Thoracic aorta (tissue), 2 donors: ENCODE measurements around the gene ADAMTS16. TPM values are rescaled to one million over a fixed set of nuclear protein-coding genes. Genes with fewer than 3 reads are reported as not detected.

Experiments used
- ATAC-seq: fragments of 150-250 bp; one replicate; pipeline ENCODE4 v1.8.0; 2017; ENCODE audit warnings: low read depth; ENCODE audit not compliant: insufficient number of reproducible peaks, low FRiP score
- DNase-seq: peaks from one replicate; pipeline ENCODE4 v3.0.0-alpha.2; 2020; ENCODE audit warnings: low spot score
- H3K27ac ChIP-seq, 2 donors: fragments of 200-600 bp; sonication (generic); 1 replicate in 1 of 2; 2 replicates in 1 of 2; pipeline ENCODE4 v1.5.1; 2016; ENCODE audit warnings: mild to moderate bottlenecking in 2 of 2, moderate library complexity in 2 of 2
- H3K27me3 ChIP-seq: fragments of 200-600 bp; sonication (generic); replicated peaks from 2 replicates; pipeline ENCODE4 v1.6.0; 2016; ENCODE audit warnings: mild to moderate bottlenecking; ENCODE audit not compliant: insufficient read depth
- H3K36me3 ChIP-seq: fragments of 200-600 bp; sonication (generic); one replicate; pipeline ENCODE4 v1.5.1; 2016
- H3K4me1 ChIP-seq, 2 donors: fragments of 200-600 bp; sonication (generic); 1 replicate in 1 of 2; 2 replicates in 1 of 2; pipeline versions ENCODE4 v1.5.1 to v1.6.0; 2016; ENCODE audit warnings: low read depth in 2 of 2, mild to moderate bottlenecking in 1 of 2; ENCODE audit not compliant: control insufficient read depth in 1 of 2
- H3K4me3 ChIP-seq: fragments of 200-600 bp; sonication (generic); 2 replicates; pipeline ENCODE4 v1.5.1; 2016; ENCODE audit warnings: mild to moderate bottlenecking
- H3K9me3 ChIP-seq: fragments of 200-600 bp; sonication (generic); 2 replicates; pipeline ENCODE4 v1.5.1; 2016
- CTCF ChIP-seq: fragments of 200-600 bp; sonication (generic); IDR thresholded peaks from one replicate; pipeline ENCODE4 v1.5.1; 2019; ENCODE audit warnings: antibody characterized with exemption
- total RNA-seq, 2 donors: library from RNA; depleted of rRNA; stranded (reverse); fragments of >200 nt; gene quantifications; one replicate each; pipeline versions ENCODE4 v1.1.0 to v1.2.3, GENCODE V29; 2016

The ADAMTS16 gene
- total RNA-seq, 2 donors from 2014 or later: not detected

- no peaks in the 10 kb centered on the region for H3K9me3 ChIP-seq
- DNase-seq (no peak), ATAC-seq (no peak)
- TF ChIP-seq CTCF: no peak
- H3K27me3 ChIP-seq: no peaks in the 10 kb centered on the region
- no peak overlapping the region for H3K4me3 ChIP-seq
- H3K27ac ChIP-seq: no peak overlapping the region
- no peaks in the 10 kb centered on the region for H3K4me1 ChIP-seq
- no peaks in the 10 kb centered on the region for H3K36me3 ChIP-seq
These were observed 38.0 kb downstream of the ADAMTS16 start for GRCh38 chr5:5178136-5178535.

- ATAC-seq: no peak
- DNase-seq: no peak
- no peak overlapping the region for H3K27ac ChIP-seq
- no peaks in the 10 kb centered on the region for H3K4me1 ChIP-seq
- no peaks in the 10 kb centered on the region for H3K9me3 ChIP-seq
- no peaks in the 10 kb centered on the region for H3K36me3 ChIP-seq
- H3K27me3 ChIP-seq: no peaks in the 10 kb centered on the region
- no peak overlapping the region for H3K4me3 ChIP-seq
- no peak for TF ChIP-seq CTCF
These were observed 38.5 kb downstream of the ADAMTS16 start for GRCh38 chr5:5178580-5178979.

- ATAC-seq (no peak), DNase-seq (no peak)
- Histone ChIP-seq H3K4me3 (no peak overlapping the region), H3K27ac (no peak overlapping the region), H3K4me1 (no peaks in the 10 kb centered on the region), H3K9me3 (no peaks in the 10 kb centered on the region), H3K36me3 (no peaks in the 10 kb centered on the region), H3K27me3 (no peaks in the 10 kb centered on the region)
- no peak for TF ChIP-seq CTCF
These were observed 38.9 kb downstream of the ADAMTS16 start for GRCh38 chr5:5179079-5179478.

GRCh38 chr5:5179597-5179996 is 39.5 kb downstream of the ADAMTS16 start:
- H3K9me3 ChIP-seq: no peaks in the 10 kb centered on the region
- no peak for TF ChIP-seq CTCF
- DNase-seq (no peak), ATAC-seq (no peak)
- H3K27ac ChIP-seq: no peak overlapping the region
- no peak overlapping the region for H3K4me3 ChIP-seq
- no peaks in the 10 kb centered on the region for H3K4me1 ChIP-seq
- no peaks in the 10 kb centered on the region for H3K36me3 ChIP-seq
- no peaks in the 10 kb centered on the region for H3K27me3 ChIP-seq

- ATAC-seq (no peak), DNase-seq (no peak)
- Histone ChIP-seq H3K4me3 (no peak overlapping the region), H3K27me3 (no peaks in the 10 kb centered on the region), H3K27ac (no peak overlapping the region), H3K36me3 (no peaks in the 10 kb centered on the region), H3K4me1 (no peaks in the 10 kb centered on the region), H3K9me3 (no peaks in the 10 kb centered on the region)
- TF ChIP-seq CTCF: no peak
These were observed 41.7 kb downstream of the ADAMTS16 start for GRCh38 chr5:5181650-5182324.
